Measurements from ENCODE around the gene GFRAL.

The GFRAL gene

GRCh38 chr6:55448451-55448850 lies 121.2 kb downstream of the GFRAL start:
- Histone ChIP-seq H3K9me3 (replicated peaks in 1 of 11) (no peaks in the 10 kb centered on the region), H3K4me3 (no peak overlapping the region), H3K27me3 (no peaks in the 10 kb centered on the region), H4K20me1 (no peaks in the 10 kb centered on the region), H3K4me1 (no peaks in the 10 kb centered on the region), H3K27ac (no peak overlapping the region), H3K36me3 (no peaks in the 10 kb centered on the region), H3K9ac (no peak overlapping the region), H3K4me2 (no peak overlapping the region)
- TF ChIP-seq Cebpa-rat (IDR thresholded peaks at IDR 0.05) = no peak

GRCh38 chr6:55449225-55449624 lies 122.0 kb downstream of the GFRAL start:
- H3K9ac ChIP-seq = no peak overlapping the region
- H4K20me1 ChIP-seq = no peaks in the 10 kb centered on the region
- no peaks in the 10 kb centered on the region for H3K9me3 ChIP-seq (replicated peaks in 1 of 11)
- TF ChIP-seq Cebpa-rat (IDR thresholded peaks at IDR 0.05) = no peak
- H3K4me1 ChIP-seq = no peaks in the 10 kb centered on the region
- no peaks in the 10 kb centered on the region for H3K27me3 ChIP-seq
- H3K27ac ChIP-seq = no peak overlapping the region
- no peak overlapping the region for H3K4me3 ChIP-seq
- H3K36me3 ChIP-seq = no peaks in the 10 kb centered on the region
- H3K4me2 ChIP-seq = no peak overlapping the region

GRCh38 chr6:55450005-55450404 lies 122.7 kb downstream of the GFRAL start:
- no peak for TF ChIP-seq Cebpa-rat (IDR thresholded peaks at IDR 0.05)
- H3K4me2 ChIP-seq = no peak overlapping the region
- H3K27ac ChIP-seq = no peak overlapping the region

More at GRCh38 chr6:55450005-55450404, 122.7 kb downstream of the GFRAL start:
- H3K9ac ChIP-seq = no peak overlapping the region
- no peaks in the 10 kb centered on the region for H3K9me3 ChIP-seq (replicated peaks in 1 of 11)
- no peak overlapping the region for H3K4me3 ChIP-seq
- no peaks in the 10 kb centered on the region for H4K20me1 ChIP-seq
- no peaks in the 10 kb centered on the region for H3K36me3 ChIP-seq
- H3K27me3 ChIP-seq = no peaks in the 10 kb centered on the region
- H3K4me1 ChIP-seq = no peaks in the 10 kb centered on the region
